WTC11 (cell line): Measurements from ENCODE around the gene CXCL12. TPM values are rescaled to one million over a fixed set of nuclear protein-coding genes. Genes with fewer than 3 reads are reported as not detected.

Experiments
- ATAC-seq: fragments of 200-7000 bp; cut with Tn5 transposase; 2 replicates; pipeline ENCODE4 v1.10.0; 2021; ENCODE audit warnings: mild to moderate bottlenecking, moderate library complexity
- CTCF ChIA-PET: fragments of 300-600 bp; sonication (Branson Sonifier 250); formaldehyde crosslinking; loops from one replicate; lab custom pipeline; 2021; ENCODE audit warnings: antibody characterized with exemption; lab: Charles Lee
- POLR2A ChIA-PET: fragments of 350-600 bp; sonication (Branson Sonifier 250); formaldehyde crosslinking; loops from one replicate; lab custom pipeline; 2021; ENCODE audit warnings: antibody characterized with exemption; lab: Charles Lee
- DNase-seq: peaks from one replicate; pipeline ENCODE4 v3.0.0; 2021; ENCODE audit warnings: low spot score
- H3K27ac Mint-ChIP-seq: 2 replicates; pipeline ENCODE4 v1.8.0; 2021; ENCODE audit warnings: mixed read lengths
- H3K27me3 Mint-ChIP-seq: 2 replicates; pipeline ENCODE4 v1.8.0; 2021; ENCODE audit warnings: low read depth, mild to moderate bottlenecking, moderate library complexity, mixed read lengths
- H3K36me3 Mint-ChIP-seq: 2 replicates; pipeline ENCODE4 v1.8.0; 2021; ENCODE audit warnings: mixed read lengths
- H3K4me1 Mint-ChIP-seq: 2 replicates; pipeline ENCODE4 v1.8.0; 2022; ENCODE audit warnings: mixed read lengths
- H3K4me3 Mint-ChIP-seq: 2 replicates; pipeline ENCODE4 v1.8.0; 2021; ENCODE audit warnings: mild to moderate bottlenecking, moderate library complexity, mixed read lengths
- H3K9me3 Mint-ChIP-seq: 2 replicates; pipeline ENCODE4 v1.8.0; 2021; ENCODE audit warnings: mixed read lengths
- AR ChIP-seq: fragments of 250-450 bp; sonication (Bioruptor Pico); IDR thresholded peaks from 2 replicates; pipeline ENCODE4 v1.9.0; 2021; ENCODE audit warnings: mild to moderate bottlenecking
- ATF1 ChIP-seq: sonication (generic); formaldehyde crosslinking; IDR thresholded peaks from 2 replicates; pipeline ENCODE4 v1.8.1; 2023; ENCODE audit warnings: mild to moderate bottlenecking, moderate library complexity, missing genetic modification reagents
- CBFB ChIP-seq: sonication (generic); formaldehyde crosslinking; IDR thresholded peaks from 2 replicates; pipeline ENCODE4 v1.8.1; 2022; ENCODE audit warnings: mild to moderate bottlenecking, low read depth, missing genetic modification reagents
- FOXK1 ChIP-seq: sonication (generic); formaldehyde crosslinking; IDR thresholded peaks from 2 replicates; pipeline ENCODE4 v1.8.0; 2022; ENCODE audit warnings: mild to moderate bottlenecking, moderate library complexity, missing genetic modification reagents
- GABPB1 ChIP-seq: sonication (generic); formaldehyde crosslinking; IDR thresholded peaks from 2 replicates; pipeline ENCODE4 v1.8.1; 2023; ENCODE audit warnings: mild to moderate bottlenecking, missing genetic modification reagents
- GTF2I ChIP-seq: fragments of 250-450 bp; sonication (Bioruptor Pico); conservative IDR thresholded peaks from 2 replicates; pipeline ENCODE4 v1.4.0; 2021; ENCODE audit warnings: mild to moderate bottlenecking
- JAZF1 ChIP-seq: fragments of 250-450 bp; sonication (Bioruptor Pico); IDR thresholded peaks from 2 replicates; pipeline ENCODE4 v1.9.0; 2021; ENCODE audit warnings: moderate library complexity, mild to moderate bottlenecking, inconsistent platforms
- NFE2L1 ChIP-seq: sonication (generic); formaldehyde crosslinking; IDR thresholded peaks from 2 replicates; pipeline ENCODE4 v1.8.1; 2023; ENCODE audit warnings: missing genetic modification reagents
- NR1H2 ChIP-seq: sonication (generic); formaldehyde crosslinking; IDR thresholded peaks from 2 replicates; pipeline ENCODE4 v1.9.0; 2021; ENCODE audit warnings: mild to moderate bottlenecking, moderate library complexity, missing genetic modification reagents
- OVOL2 ChIP-seq: fragments of 250-450 bp; sonication (Bioruptor Pico); IDR thresholded peaks from 2 replicates; pipeline ENCODE4 v1.9.0; 2021; ENCODE audit warnings: mild to moderate bottlenecking, borderline replicate concordance
- RELA ChIP-seq: sonication (generic); formaldehyde crosslinking; IDR thresholded peaks from 2 replicates; pipeline ENCODE4 v1.8.1; 2022; ENCODE audit warnings: missing genetic modification reagents, mild to moderate bottlenecking, borderline replicate concordance
- TEAD4 ChIP-seq: sonication (generic); formaldehyde crosslinking; IDR thresholded peaks from 2 replicates; pipeline ENCODE4 v1.8.0; 2022; ENCODE audit warnings: mild to moderate bottlenecking, missing genetic modification reagents
- ZNF232 ChIP-seq: sonication (generic); formaldehyde crosslinking; IDR thresholded peaks from 2 replicates; pipeline ENCODE4 v1.8.0; 2022; ENCODE audit warnings: mild to moderate bottlenecking, missing genetic modification reagents
- ZNF281 ChIP-seq: sonication (generic); formaldehyde crosslinking; IDR thresholded peaks from 2 replicates; pipeline ENCODE4 v1.8.0; 2023; ENCODE audit warnings: mild to moderate bottlenecking, missing genetic modification reagents
- ZNF425 ChIP-seq: fragments of 250-450 bp; sonication (Bioruptor Pico); conservative IDR thresholded peaks from 2 replicates; pipeline ENCODE4 v1.9.0; 2021; ENCODE audit warnings: mild to moderate bottlenecking
- ZNF532 ChIP-seq: fragments of 250-450 bp; sonication (Bioruptor Pico); IDR thresholded peaks from 2 replicates; pipeline ENCODE4 v1.9.0; 2021; ENCODE audit warnings: mild to moderate bottlenecking, borderline replicate concordance
- ZNF671 ChIP-seq: fragments of 250-450 bp; sonication (Bioruptor Pico); IDR thresholded peaks from 2 replicates; pipeline ENCODE4 v1.8.0; 2021; ENCODE audit warnings: mild to moderate bottlenecking
- total RNA-seq: library from RNA; stranded (reverse); gene quantifications from 3 replicates; pipeline ENCODE4 v1.2.3, GENCODE V29; 2021
- TF ChIP-seq, protein P1 (sequence below): fragments of 250-450 bp; sonication (Bioruptor Pico); IDR thresholded peaks from 2 replicates; pipeline ENCODE4 v1.8.0; 2021; ENCODE audit warnings: mild to moderate bottlenecking
- TF ChIP-seq, protein P2 (sequence below): sonication (generic); formaldehyde crosslinking; conservative IDR thresholded peaks from 2 replicates; pipeline ENCODE4 v1.8.1; 2023; ENCODE audit warnings: mild to moderate bottlenecking, low read depth, missing genetic modification reagents, moderate library complexity

Gene CXCL12
- total RNA-seq, 1 experiment from 2014 or later, result 52.4 TPM

DNA sequence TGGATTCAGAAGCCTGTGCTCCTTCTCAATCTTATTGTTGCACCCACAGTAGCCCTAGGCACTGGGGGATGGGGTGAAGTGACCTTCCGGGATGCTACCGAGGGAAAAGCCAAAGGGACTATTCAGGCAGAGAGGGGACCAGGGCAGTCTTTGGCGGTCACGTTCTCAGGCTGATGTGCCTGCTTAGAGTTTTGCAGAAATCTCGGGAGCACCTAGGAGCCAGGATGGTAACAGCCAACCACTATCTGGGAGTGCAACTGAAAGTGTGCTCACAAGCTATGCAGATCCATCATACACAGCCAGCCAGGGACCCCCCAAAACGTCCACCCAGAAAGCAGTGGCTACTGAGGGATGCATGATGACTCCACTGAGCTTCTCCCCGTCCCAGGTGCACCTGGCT lies 52.4 kb downstream of the CXCL12 start:
- ChIA-PET POLR2A (no interaction called here), CTCF (interaction anchor here (0.5 kb wide), 1 partner anchor 51 kb away, joined by 3 read pairs; no protein-coding TSS in a partner anchor)
- ATAC-seq (no peak), DNase-seq (no peak)
- Mint-ChIP-seq H3K27me3 (no peaks in the 10 kb centered on the region; the same call in 1 of the 2 replicates), H3K27ac (no peak overlapping the region)
- no peak for TF ChIP-seq RELA (CRISPR knock-in tag)
- TF ChIP-seq OVOL2 (CRISPR knock-in tag), result no peak
- no peak for TF ChIP-seq AR (CRISPR knock-in tag)
- TF ChIP-seq NFE2L1 (CRISPR knock-in tag), result no peak
- no peak for TF ChIP-seq ZNF671 (CRISPR knock-in tag)
- TF ChIP-seq GTF2I (CRISPR knock-in tag), result no peak
- TF ChIP-seq ATF1 (CRISPR knock-in tag), result no peak
- TF ChIP-seq TEAD4 (CRISPR knock-in tag), result no peak
- no peak for TF ChIP-seq ZNF532 (CRISPR knock-in tag)
- TF ChIP-seq JAZF1 (CRISPR knock-in tag), result no peak
- TF ChIP-seq, protein P1, sequence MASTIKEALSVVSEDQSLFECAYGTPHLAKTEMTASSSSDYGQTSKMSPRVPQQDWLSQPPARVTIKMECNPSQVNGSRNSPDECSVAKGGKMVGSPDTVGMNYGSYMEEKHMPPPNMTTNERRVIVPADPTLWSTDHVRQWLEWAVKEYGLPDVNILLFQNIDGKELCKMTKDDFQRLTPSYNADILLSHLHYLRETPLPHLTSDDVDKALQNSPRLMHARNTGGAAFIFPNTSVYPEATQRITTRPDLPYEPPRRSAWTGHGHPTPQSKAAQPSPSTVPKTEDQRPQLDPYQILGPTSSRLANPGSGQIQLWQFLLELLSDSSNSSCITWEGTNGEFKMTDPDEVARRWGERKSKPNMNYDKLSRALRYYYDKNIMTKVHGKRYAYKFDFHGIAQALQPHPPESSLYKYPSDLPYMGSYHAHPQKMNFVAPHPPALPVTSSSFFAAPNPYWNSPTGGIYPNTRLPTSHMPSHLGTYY (CRISPR knock-in tag), result no peak
- TF ChIP-seq FOXK1, result no peak
- no peak for TF ChIP-seq CBFB (CRISPR knock-in tag)
- TF ChIP-seq ZNF425 (CRISPR knock-in tag), result no peak
- TF ChIP-seq, protein P2, sequence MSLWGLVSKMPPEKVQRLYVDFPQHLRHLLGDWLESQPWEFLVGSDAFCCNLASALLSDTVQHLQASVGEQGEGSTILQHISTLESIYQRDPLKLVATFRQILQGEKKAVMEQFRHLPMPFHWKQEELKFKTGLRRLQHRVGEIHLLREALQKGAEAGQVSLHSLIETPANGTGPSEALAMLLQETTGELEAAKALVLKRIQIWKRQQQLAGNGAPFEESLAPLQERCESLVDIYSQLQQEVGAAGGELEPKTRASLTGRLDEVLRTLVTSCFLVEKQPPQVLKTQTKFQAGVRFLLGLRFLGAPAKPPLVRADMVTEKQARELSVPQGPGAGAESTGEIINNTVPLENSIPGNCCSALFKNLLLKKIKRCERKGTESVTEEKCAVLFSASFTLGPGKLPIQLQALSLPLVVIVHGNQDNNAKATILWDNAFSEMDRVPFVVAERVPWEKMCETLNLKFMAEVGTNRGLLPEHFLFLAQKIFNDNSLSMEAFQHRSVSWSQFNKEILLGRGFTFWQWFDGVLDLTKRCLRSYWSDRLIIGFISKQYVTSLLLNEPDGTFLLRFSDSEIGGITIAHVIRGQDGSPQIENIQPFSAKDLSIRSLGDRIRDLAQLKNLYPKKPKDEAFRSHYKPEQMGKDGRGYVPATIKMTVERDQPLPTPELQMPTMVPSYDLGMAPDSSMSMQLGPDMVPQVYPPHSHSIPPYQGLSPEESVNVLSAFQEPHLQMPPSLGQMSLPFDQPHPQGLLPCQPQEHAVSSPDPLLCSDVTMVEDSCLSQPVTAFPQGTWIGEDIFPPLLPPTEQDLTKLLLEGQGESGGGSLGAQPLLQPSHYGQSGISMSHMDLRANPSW (CRISPR knock-in tag), result no peak
- no peak for TF ChIP-seq ZNF281 (CRISPR knock-in tag)
- no peak for TF ChIP-seq GABPB1
- TF ChIP-seq ZNF232 (CRISPR knock-in tag), result no peak
- TF ChIP-seq NR1H2 (CRISPR knock-in tag), result no peak
- TF ChIP-seq, all 79 proteins: peak for 0
- no peaks in the 10 kb centered on the region for H3K36me3 Mint-ChIP-seq
- peaks cover 12% of the 10 kb centered on the region for H3K4me1 Mint-ChIP-seq
- H3K4me3 Mint-ChIP-seq, result no peak overlapping the region
- H3K9me3 Mint-ChIP-seq, result no peaks in the 10 kb centered on the region
